ENCODE results near the gene KASH5.
"Not testable (repeated sequence)": the region's sequence is repeated elsewhere in the genome, so short reads cannot be mapped to it uniquely, and the experiment has no call there.

Gene KASH5

DNA sequence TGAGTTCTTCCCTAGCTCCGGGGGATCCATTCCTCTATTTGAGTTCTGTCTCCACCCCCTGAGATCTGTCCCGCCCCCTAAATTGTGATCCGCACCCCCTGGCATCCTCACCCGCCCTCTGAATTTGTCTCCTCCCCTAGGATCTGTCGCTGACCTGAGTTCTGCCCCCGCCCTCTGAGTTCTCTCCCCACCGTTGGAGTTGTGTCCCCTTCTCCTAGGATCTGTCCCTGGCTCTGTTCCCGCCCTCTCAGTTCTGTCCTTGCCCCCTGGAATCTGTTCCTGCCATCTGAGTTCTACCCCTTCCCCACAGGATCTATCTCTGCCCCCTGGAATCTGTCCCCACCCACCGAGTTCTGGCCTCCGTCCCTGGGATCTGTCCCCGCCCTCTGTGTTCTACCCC is 54.3 kb downstream of the KASH5 start:
- H3K4me3 ChIP-seq (ENCODE audit: low read length) = peak overlapping the region; percentile 62
- TF ChIP-seq, protein P1, sequence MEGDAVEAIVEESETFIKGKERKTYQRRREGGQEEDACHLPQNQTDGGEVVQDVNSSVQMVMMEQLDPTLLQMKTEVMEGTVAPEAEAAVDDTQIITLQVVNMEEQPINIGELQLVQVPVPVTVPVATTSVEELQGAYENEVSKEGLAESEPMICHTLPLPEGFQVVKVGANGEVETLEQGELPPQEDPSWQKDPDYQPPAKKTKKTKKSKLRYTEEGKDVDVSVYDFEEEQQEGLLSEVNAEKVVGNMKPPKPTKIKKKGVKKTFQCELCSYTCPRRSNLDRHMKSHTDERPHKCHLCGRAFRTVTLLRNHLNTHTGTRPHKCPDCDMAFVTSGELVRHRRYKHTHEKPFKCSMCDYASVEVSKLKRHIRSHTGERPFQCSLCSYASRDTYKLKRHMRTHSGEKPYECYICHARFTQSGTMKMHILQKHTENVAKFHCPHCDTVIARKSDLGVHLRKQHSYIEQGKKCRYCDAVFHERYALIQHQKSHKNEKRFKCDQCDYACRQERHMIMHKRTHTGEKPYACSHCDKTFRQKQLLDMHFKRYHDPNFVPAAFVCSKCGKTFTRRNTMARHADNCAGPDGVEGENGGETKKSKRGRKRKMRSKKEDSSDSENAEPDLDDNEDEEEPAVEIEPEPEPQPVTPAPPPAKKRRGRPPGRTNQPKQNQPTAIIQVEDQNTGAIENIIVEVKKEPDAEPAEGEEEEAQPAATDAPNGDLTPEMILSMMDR (conservative IDR thresholded peaks at IDR 0.05; ENCODE audit: low read depth, low read length) = no peak
- DNase-seq (ENCODE audit: low read depth) = no peak

DNA sequence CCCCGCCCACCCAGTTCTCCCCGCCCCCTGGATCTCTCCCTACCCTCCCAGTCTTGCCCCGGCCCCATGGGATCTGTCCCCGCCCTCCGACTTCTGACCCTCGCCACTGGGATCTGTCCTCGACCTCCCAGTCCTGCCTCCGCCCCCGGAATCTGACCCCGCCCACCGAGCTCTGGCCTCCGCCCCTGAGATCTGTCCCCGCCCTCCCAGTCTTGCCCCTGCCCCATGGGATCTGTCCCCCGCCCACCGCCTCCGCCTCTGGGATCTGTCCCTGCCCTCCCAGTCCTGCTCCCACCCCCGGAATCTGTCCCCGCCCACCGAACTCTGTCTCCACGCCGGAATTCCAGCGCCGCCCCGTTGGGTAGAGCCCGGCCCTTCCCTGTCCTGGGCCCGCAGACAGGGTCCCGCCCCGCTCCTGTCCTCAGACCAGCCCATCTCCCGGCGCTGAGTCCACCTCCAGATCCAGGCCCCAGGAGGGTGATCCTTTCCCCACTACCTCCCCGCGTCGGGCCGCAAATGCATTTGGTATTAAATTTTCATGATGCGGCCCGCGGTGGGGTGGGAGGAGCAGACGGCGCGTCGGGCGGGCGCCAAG is 54.8 kb downstream of the KASH5 start:
- peak overlapping the region; percentile 62 for H3K4me3 ChIP-seq (ENCODE audit: low read length)
- peak; percentile 44 for DNase-seq (ENCODE audit: low read depth)
- TF ChIP-seq, protein P1 (conservative IDR thresholded peaks at IDR 0.05; ENCODE audit: low read depth, low read length) = no peak

DNA sequence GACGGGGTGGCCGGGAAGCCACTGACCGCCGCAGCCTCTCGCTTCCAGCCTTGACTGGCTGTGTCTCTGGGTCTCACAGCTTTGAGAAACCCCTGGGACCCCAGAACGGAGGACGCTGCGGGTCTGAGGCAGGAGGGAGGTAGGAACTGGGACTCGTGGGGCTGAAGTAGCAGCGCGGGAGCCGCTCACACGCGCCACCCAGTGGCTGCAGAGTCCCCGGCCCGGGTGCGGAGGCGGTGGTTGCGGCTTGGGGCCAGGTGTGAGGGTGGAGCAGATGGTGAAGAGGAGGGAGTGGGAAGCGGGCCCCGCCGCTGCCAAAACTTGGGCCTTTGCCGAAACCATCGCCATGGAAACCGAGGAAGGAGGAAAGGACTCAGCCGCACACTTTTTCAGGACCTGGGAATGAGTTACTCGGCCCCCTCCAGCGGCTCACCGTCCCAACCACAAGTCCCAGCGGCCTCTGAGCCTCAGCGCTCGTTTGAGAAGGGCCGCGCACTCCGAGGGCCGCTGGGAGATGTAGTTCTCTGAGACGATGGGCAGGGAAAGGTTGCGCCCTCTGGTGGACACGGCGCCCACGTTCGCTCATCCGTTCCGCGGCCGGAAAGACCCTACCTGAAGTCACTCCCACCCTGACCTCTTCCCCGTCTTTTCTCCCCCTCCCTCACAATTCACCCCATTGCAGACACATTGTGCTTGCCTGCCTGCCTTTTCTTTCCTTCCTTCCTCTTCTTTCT is 55.5 kb downstream of the KASH5 start:
- TF ChIP-seq, protein P1 (conservative IDR thresholded peaks at IDR 0.05; ENCODE audit: low read depth, low read length) = peak; percentile 86
- peak; percentile 67 for DNase-seq (ENCODE audit: low read depth)
- peak overlapping the region; percentile 62 for H3K4me3 ChIP-seq (ENCODE audit: low read length)

DNA sequence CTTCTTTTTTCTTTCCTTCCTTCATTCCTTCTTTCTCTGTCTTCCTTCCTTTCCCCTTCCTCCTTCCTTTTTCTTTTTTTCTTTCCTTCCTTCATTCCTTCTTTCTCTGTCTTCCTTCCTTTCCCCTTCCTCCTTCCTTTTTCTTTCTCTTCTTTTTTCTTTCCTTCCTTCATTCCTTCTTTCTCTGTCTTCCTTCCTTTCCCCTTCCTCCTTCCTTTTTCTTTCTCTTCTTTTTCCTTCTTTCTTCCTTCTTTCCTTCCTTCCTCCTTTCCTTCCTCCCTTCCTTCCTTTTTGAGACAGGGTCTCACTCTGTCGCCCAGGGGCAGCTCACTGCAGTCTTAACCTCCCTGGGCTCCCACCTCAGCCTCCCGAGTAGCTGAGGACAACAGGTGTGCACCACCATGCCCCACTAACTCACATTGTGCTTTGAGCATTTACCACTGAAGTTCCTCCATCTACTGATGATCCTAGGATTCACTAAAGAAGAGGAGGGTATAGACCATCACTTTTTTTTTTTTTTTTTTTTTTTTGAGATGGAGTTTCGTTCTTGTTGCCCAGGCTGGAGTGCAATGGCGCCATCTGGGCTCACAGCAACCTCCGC is 56.2 kb downstream of the KASH5 start:
- DNase-seq (ENCODE audit: low read depth); H3K4me3 ChIP-seq (ENCODE audit: low read length): not testable (repeated sequence)

DNA sequence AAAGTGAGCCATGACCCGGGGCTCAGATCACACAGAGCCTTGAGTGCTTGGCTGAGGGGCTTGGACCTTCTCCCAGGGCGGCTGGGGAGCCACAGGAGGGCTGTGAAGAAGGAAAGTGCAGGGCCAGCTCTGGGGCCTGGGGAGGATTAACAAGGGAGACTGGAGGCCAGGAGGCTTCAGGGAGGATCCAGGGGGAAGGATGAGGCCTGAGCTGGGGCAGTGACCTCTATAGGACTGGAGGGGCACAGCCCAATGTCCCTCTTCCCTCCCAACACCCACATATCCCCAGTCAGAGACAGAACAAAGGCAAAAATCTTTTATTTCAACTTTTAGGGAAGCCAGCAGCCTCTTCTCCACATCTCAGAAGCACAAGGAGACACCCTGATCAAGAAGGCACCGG is 57.9 kb downstream of the KASH5 start:
- DNase-seq (ENCODE audit: low read depth) = no peak
- TF ChIP-seq, protein P1 (conservative IDR thresholded peaks at IDR 0.05; ENCODE audit: low read depth, low read length) = no peak
- no peak overlapping the region for H3K4me3 ChIP-seq (ENCODE audit: low read length)

DNA sequence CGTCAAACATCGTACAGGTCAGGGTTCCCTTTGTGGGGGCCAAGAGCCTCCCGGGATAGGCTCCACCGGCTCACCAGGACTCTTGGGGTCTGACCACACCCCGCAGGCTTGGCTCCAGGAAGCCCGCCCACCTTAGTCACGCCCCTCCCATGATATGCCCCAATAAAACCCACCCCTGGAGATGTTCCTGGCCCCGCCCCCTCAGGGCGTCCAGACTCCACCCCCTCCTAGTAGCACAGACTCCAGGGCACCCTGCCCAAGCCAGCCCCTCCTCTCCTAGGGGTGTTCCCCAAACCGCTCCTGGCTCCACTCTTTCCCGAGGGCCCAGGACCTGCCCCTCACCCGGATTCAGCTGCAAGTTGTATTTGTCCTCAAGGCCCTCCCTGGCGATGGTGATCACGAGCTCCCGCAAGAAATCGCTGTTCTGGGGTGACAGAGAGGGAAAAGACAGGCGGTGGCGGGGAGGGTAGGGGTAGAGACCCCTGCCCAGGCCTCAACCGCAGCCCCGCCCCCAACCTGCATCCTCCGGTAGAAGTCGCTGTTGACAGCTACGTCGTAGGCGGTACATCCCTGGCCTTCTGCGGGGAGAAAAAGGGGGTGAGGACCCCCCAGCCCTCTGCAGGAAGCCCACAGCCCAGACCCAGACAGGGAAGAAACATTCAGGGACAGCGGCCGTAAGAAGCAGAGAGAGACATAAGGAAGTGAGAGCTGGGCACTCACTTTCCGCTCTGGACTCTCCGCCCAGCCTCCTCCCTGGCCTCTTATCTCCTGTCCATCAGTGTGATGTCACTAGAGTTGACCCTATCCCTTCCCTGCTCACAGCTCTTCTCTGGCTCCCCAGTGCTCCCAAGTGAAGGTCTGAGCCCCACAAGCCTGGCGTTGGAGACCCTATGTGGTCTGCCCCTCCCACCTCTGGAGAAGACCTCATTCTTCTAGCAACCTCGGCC is 59.7 kb downstream of the KASH5 start:
- no peak overlapping the region for H3K4me3 ChIP-seq (ENCODE audit: low read length)
- no peak for DNase-seq (ENCODE audit: low read depth)
- TF ChIP-seq, protein P1 (conservative IDR thresholded peaks at IDR 0.05; ENCODE audit: low read depth, low read length) = no peak

DNA sequence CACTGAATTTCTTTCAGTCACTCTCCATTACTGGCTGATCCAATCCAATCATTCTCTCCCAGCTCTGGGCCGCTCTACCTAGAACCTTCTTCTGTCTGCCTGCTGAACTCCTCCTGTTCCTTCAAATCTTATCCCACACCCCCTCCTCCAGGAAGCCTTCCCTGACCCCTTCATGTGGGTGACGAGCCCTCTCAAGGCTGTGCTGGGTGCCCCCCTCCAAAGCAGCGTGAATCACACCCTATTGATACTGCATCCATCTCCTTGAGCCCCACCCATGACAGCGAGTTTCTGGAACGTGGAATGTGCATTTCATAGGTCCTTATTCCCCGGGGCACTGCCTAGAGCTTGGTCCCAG is 60.4 kb downstream of the KASH5 start:
- no peak overlapping the region for H3K4me3 ChIP-seq (ENCODE audit: low read length)
- TF ChIP-seq, protein P1 (conservative IDR thresholded peaks at IDR 0.05; ENCODE audit: low read depth, low read length) = no peak
- no peak for DNase-seq (ENCODE audit: low read depth)

All from retinal pigment epithelial cell (primary cell).